ENCODE data around the gene KHK.

The KHK gene

DNA sequence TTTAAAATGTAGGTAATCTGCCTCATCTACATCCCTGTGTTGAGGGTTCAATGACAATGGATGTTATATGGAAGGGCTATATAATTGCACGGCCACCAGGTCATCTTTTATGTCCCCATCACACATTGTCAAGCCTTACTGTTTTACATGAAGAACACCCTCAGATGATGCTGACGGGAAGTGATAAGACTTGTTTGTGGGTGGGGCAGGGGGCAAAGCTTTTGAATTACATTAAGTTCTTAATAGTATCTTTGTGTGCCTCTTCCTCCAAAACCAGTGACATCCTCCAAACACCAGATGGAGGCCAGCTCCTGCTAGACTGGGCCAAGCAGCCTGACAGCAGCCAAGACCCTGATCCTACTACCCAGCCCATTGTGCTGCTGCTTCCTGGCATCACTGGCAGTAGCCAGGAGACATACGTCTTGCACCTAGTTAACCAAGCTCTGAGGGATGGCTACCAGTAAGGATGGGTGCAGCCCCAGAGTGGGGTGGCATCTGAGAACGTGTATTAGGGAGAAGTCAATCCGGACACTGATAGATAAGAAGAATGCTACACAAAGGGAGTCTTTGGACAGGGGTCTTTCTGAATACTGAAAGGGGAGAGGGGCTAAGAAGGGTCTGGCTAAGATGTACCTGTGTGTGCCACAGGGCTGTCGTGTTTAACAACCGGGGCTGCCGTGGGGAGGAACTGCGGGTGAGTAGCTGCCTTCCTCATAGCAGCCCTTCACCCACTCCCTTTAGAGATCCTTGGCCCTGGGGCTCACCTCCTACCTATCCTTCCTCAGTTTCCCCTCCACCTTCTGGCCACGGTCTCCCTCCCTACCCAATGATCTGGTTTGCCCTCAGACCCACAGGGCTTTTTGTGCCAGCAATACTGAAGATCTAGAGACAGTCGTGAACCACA, 42.3 kb downstream of the KHK start:
- DNase-seq (ENCODE audit: low spot score) = no peak

GRCh38 chr2:27130396-27130795, 43.8 kb downstream of the KHK start:
- no peak for DNase-seq (ENCODE audit: low spot score)

DNA sequence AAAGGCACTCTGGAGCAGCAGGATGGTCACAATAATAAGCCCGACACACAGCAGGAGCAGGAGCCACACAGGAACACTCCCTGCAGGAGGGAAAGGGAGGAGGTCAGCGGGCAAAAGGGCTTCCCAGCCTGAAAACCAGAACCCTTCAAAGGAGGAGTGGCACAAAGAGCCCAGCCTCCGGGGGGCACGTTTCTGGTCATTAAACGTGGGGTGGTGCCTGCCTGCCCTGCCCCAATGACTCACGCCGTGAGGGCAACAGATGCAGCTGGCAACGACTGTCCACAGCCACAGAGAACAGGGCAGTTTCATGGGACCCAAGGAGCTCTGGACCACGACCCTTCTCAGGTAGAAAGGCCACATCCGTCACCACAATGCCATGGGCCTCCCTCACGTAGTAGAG, 44.9 kb downstream of the KHK start:
- no peak for DNase-seq (ENCODE audit: low spot score)

DNA sequence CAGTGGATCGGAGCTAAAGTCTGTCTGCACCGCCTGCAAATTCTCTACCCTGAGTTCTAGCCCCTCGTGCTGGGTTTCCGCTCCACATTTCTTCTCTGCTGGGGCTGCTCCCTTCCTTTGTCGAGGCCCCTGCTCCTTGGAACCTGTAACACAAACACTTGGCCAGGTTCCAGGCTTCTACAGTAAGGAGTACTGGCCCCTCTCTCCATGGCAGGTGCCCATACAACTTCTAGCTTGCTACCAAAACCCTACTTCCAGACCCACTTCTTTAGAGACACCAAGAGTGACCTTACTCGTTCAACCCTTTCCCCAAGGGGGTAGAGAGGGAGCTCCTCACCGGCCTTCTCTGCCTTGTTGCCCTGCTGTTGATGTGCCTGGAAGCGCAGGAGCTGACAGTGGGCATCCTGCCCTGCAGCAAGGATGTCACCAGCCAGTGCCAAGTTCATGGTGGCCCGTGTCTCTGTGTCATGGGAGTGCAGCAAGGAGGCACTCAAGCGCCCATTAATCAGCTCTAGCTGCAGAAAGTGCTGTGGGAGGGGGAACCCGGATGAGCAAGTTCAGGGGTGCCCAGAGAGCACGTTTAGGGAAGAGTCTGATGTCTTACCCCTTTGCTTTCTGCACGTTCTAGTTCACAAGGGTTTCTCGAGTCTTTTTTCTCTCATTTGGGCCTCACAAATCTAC, 46.8 kb downstream of the KHK start:
- no peak for DNase-seq (ENCODE audit: low spot score)

DNA sequence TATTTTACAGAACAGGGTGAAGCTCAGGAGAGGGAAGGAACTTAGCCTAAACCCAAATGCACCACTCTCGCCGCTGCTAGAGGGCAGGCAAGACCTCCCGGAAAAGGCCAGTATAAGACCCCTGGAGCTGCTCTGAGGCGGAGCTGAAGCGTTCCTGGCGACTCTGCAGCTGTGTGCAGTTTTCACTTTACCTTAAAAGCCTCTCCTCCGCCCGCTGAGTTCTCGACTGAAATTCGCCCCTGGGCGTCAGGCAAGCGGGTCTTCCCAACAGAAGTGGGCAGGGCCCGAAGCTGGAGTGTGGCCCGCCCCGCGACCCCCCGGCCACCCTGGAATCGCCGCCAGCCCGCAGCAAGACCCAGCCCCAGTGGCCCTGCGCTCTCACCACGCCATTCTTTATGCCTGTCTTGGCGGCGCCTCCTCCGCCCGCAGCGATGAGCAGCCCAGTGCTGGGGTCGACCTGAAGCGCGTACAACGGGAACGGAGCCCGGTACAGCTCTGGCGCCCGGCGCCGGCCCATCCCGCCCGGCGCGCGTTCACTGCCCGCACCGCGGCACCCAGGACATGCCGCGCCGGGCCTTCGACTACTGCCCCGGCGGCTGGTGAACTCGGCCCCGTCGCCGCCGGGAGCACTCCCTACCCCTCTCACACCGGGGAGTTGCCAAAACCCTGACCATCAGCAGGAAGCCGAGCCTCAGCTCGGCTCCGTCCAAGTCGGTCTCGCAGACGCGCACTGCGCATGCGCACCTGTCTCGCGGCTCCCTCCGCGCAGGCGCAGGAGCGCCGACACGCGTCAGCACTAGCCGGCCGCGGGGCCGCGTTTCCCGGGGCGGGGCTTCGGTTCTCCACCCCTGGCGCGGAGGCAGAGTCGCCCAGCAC, 47.6 kb downstream of the KHK start, which contains the start of gene PREB:
TSS of gene PREB (minus strand) at position 732 of the 876 bp plus-strand sequence. CDS start at position 517, 215 bp downstream.
- peak; percentile 95 for DNase-seq (ENCODE audit: low spot score)

DNA sequence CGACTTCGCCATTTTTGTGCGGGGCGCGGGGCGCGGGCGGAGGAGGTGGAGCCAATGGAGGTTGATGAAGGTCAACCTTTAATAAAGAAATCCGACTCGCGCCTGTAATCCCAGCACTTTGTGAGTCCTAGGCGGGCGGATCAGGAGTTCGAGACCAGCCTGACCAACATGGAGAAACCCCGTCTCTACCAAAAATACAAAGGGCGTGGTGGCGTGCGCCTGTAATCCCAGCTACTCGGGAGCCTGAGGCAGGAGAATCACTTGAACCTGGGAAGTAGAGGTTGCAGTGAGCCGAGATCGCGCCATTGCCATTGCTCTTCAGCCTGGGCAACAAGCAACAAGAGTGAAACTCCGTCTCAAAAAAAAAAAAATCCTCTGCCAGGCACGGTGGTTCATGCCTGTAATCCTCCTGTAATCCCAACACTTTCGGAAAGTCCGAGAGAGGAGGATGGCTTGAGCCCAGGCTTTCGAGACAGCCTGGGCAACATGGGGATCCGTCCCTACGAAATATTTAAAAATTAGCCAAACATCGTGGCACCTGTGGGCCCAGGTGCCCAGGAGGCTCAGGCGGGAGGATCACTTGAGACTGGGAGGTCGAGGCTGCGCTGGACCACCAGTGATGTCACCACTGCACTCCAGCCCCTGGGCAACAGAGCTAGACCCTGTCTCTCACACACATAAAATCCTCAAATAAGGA, 48.4 kb downstream of the KHK start:
- DNase-seq (ENCODE audit: low spot score) = no peak

DNA sequence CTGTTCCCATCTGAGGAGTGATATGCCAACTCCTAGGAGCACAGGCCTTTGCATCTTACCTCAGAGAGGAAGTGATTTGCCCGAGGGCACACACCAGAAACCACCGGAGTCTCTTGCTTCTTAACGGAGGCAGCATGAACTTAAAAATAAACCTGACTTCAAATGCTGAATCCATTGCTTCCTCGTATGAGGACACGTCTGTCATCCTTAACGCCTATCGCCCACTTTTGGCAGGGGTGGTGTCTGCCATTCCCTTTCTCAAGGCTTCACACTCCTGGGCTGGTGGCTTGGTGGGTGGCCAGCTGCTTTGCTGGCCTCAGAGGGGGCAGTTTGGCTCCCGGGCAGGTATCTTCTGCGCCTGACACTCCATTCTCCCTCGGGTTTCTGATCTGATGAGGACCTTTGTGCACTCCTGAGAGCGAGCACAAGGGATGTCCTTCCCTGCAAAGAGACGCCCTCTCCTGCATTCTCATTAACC, 48.9 kb downstream of the KHK start:
- DNase-seq (ENCODE audit: low spot score) = no peak

GRCh38 chr2:27136751-27137150, 50.2 kb downstream of the KHK start:
- DNase-seq (ENCODE audit: low spot score) = no peak

- DNase-seq (ENCODE audit: low spot score) = no peak
Observed at GRCh38 chr2:27137322-27137935, 50.9 kb downstream of the KHK start.

GRCh38 chr2:27138111-27138510, 51.5 kb downstream of the KHK start:
- no peak for DNase-seq (ENCODE audit: low spot score)

DNA sequence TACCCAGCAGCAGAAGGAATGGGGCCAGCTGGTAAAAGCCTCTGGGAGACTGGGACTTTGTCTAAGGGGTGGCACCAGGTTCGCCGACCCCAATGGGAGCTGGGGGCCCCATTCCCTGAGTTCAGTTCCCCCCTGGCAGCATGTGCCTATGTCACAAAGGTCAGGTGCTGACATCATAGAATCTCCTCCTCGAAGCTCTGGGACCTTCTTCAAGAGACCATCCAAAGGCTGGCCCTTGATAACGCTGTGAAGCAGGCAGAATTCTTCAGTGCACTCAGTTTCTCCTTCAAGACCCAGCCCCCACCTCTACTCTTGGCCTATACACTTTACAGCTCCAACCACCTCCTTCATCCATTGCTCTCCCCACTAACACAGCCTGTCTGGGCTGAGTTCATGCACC, 52.7 kb downstream of the KHK start, which contains the start of gene PRR30:
TSS of gene PRR30 (minus strand) at position 101 of the 400 bp plus-strand sequence. CDS start 1,081 bp downstream, outside the sequence.
- no peak for DNase-seq (ENCODE audit: low spot score)

- DNase-seq (ENCODE audit: low spot score) = no peak
Observed at GRCh38 chr2:27143285-27143684, 56.7 kb downstream of the KHK start.

- no peak for DNase-seq (ENCODE audit: low spot score)
Observed at GRCh38 chr2:27145682-27146081, 59.1 kb downstream of the KHK start.

DNA sequence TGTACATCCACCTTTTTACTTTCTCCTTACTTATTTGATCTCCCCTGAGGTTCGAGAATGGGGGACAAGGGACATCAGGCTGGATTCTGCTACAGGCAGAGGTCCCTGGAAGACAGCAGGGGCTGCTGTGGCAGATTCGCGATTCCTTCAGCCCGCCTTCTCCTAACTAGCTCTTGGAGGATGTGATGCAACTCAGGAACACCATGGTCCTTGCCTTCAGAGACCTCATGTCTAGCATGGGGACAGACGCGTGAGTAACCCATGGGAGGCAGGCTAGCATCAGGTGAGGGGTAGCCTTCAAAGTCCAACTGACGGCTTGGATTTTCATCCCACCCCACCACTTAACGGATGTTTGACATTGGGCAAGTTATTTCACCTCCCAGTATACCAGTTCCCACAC, 61.4 kb downstream of the KHK start:
- DNase-seq (ENCODE audit: low spot score) = no peak

DNA sequence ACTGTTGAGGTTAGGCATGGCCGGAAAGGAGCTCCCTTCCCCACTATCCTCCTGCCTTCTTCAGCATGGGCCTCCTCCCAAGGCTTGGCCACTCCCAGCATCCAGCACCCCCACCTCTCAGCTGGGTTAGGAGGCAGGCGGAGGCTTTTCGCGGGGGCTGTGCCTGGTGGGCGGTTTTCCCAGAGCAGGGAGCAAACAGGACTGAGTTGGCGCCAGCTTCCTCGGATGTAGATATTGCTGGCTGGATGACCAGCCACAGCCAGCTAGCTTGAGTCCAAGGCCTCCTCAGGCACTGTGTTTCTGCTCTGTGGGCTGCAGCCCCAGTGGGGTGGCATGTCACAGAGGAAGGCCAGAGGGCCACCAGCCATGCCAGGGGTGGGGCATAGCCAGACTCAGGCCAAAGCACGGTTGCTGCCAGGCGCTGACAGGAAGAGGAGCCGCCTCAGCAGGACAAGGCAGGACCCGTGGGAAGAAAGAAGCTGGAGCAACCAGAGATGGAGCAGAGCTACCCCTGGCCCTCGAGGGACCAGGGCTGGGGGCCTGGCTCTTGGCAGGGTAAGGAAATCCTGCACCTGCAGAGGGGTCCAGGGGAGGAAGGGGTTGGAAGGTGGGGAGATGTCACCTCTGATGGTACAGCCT, 62.3 kb downstream of the KHK start, which contains the start of gene TCF23:
TSS of gene TCF23 (plus strand) at position 204 of the 639 bp plus-strand sequence. CDS start at position 334, 130 bp downstream.
- DNase-seq (ENCODE audit: low spot score) = no peak

GRCh38 chr2:27149570-27150405, 63.2 kb downstream of the KHK start:
- no peak for DNase-seq (ENCODE audit: low spot score)
